Gastrocnemius medialis (tissue), 4 donors: Measurements from ENCODE around the gene HS3ST2.

ENCODE experiments used
- POLR2A ChIP-seq, 2 donors: fragments of 450-650 bp; IDR thresholded peaks; one replicate each; pipeline ENCODE4 v1.6.1; 2017; ENCODE audit warnings: antibody characterized with exemption in 2 of 2, mild to moderate bottlenecking in 2 of 2, moderate library complexity in 2 of 2
- TF ChIP-seq, protein P1 (sequence below), 5 experiments: fragments of 450-650 bp in 3 of 5; fragments of 200-600 bp in 2 of 5; sonication (generic) in 2 of 5; IDR thresholded peaks in 4 of 5; conservative IDR thresholded peaks in 1 of 5; 1 replicate in 4 of 5; 2 replicates in 1 of 5; pipeline ENCODE4 v1.5.1; 2016 to 2019; ENCODE audit warnings: antibody characterized with exemption in 5 of 5, mild to moderate bottlenecking in 3 of 5, moderate library complexity in 3 of 5

DNA sequence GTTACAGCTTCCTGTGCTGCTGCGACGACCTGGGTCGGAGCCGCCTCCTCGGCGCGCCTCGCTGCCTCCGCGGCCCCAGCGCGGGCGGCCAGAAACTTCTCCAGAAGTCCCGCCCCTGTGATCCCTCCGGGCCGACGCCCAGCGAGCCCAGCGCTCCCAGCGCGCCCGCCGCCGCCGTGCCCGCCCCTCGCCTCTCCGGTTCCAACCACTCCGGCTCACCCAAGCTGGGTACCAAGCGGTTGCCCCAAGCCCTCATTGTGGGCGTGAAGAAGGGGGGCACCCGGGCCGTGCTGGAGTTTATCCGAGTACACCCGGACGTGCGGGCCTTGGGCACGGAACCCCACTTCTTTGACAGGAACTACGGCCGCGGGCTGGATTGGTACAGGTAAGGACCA is 746 bp downstream of the HS3ST2 start:
- TF ChIP-seq, protein P1, sequence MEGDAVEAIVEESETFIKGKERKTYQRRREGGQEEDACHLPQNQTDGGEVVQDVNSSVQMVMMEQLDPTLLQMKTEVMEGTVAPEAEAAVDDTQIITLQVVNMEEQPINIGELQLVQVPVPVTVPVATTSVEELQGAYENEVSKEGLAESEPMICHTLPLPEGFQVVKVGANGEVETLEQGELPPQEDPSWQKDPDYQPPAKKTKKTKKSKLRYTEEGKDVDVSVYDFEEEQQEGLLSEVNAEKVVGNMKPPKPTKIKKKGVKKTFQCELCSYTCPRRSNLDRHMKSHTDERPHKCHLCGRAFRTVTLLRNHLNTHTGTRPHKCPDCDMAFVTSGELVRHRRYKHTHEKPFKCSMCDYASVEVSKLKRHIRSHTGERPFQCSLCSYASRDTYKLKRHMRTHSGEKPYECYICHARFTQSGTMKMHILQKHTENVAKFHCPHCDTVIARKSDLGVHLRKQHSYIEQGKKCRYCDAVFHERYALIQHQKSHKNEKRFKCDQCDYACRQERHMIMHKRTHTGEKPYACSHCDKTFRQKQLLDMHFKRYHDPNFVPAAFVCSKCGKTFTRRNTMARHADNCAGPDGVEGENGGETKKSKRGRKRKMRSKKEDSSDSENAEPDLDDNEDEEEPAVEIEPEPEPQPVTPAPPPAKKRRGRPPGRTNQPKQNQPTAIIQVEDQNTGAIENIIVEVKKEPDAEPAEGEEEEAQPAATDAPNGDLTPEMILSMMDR (IDR thresholded peaks at IDR 0.05 in 4 of 5, conservative IDR thresholded peaks at IDR 0.05 in 1 of 5), result no peak
- TF ChIP-seq POLR2A (IDR thresholded peaks at IDR 0.05), result no peak
